Immature natural killer cell (primary cell): ENCODE measurements around the gene KRT81. TPM values are rescaled to one million over a fixed set of nuclear protein-coding genes. Genes with fewer than 3 reads are reported as not detected.
A peak's percentile ranks its signal among the peaks of the same experiment; 100 is the strongest.
"Not testable (repeated sequence)": the region's sequence is repeated elsewhere in the genome, so short reads cannot be mapped to it uniquely, and the experiment has no call there.

Experiments used
- DNase-seq, 3 donors: peaks; one replicate each; pipeline ENCODE4 v3.0.0; 2022; ENCODE audit warnings: mixed read lengths in 1 of 3
- H3K27ac Mint-ChIP-seq, 6 donors: one replicate each; pipeline ENCODE4 v1.8.0; 2020; ENCODE audit warnings: mixed read lengths in 6 of 6, mild to moderate bottlenecking in 5 of 6, inconsistent platforms in 4 of 6, moderate library complexity in 3 of 6
- H3K27me3 Mint-ChIP-seq, 3 donors: one replicate each; pipeline ENCODE4 v1.8.0; 2020 to 2021; ENCODE audit warnings: low read depth in 3 of 3, mild to moderate bottlenecking in 3 of 3, mixed read lengths in 3 of 3, moderate library complexity in 3 of 3, inconsistent platforms in 1 of 3
- H3K36me3 Mint-ChIP-seq, 3 donors: one replicate each; pipeline ENCODE4 v1.8.0; 2020; ENCODE audit warnings: mixed read lengths in 3 of 3, inconsistent platforms in 2 of 3, mild to moderate bottlenecking in 2 of 3
- H3K4me1 Mint-ChIP-seq, 2 donors: one replicate each; pipeline ENCODE4 v1.8.0; 2020; ENCODE audit warnings: inconsistent platforms in 2 of 2, mild to moderate bottlenecking in 2 of 2, mixed read lengths in 2 of 2, moderate library complexity in 1 of 2
- H3K4me3 Mint-ChIP-seq, 5 donors: one replicate each; pipeline ENCODE4 v1.8.0; 2020; ENCODE audit warnings: mild to moderate bottlenecking in 5 of 5, mixed read lengths in 5 of 5, inconsistent platforms in 3 of 5, moderate library complexity in 3 of 5
- H3K9me3 Mint-ChIP-seq, 6 donors: one replicate each; pipeline ENCODE4 v1.8.0; 2020; ENCODE audit warnings: mild to moderate bottlenecking in 6 of 6, mixed read lengths in 6 of 6, inconsistent platforms in 4 of 6, moderate library complexity in 3 of 6
- polyA plus RNA-seq, 3 donors: library from polyadenylated mRNA; unstranded; fragments of 300-500 nt; fragmentation: Illumina TruSeq; gene quantifications; one replicate each; pipeline ENCODE4 v1.2.3, GENCODE V29; 2021

The KRT81 gene
- polyA plus RNA-seq, 3 donors from 2014 or later: 2.2 to 3.7 (median 3.6) TPM

DNA sequence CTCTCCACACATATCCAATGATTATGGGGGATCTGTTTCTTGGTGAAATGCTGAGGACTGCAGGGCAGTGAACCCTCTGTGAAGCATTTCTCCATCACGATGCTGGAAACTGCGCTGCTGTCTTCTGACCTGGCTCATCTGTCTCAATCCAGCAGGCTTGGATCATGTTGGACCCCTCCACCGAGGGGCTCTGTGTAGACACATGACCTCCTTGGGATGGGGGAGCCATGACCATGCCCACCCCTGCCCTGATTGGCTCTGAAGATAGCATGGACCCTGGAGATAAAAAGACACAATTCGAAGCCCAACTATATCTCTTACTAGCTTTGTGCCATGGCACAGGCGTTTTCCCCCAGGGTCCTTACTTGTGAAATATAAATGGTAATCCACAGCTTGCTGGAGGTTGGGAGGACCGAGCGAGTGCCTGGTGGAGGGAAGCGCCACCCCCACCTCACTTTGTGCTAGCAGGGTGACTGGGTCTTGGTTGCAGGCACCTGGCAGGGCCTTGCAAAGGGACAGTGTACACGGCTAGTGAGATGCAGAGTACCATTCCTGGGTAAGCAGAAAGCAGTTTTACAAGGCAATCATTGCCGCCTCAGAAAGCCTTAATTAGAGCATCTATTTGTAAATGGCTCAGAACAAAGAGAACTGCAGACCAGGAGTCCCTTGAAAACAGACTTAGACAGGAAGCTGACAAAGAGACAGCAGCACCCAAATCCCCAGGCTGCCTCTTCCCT lies 32.2 kb upstream of the KRT81 start:
- H3K36me3 Mint-ChIP-seq: no peaks in the 10 kb centered on the region
- no peak overlapping the region for H3K4me3 Mint-ChIP-seq
- no peak for DNase-seq
- H3K27me3 Mint-ChIP-seq: peaks cover 7 to 18% (median 8%) of the 10 kb centered on the region in 3 donors
- no peaks in the 10 kb centered on the region for H3K9me3 Mint-ChIP-seq
- no peak overlapping the region for H3K27ac Mint-ChIP-seq
- peaks cover 5 to 7% of the 10 kb centered on the region in 2 donors for H3K4me1 Mint-ChIP-seq

DNA sequence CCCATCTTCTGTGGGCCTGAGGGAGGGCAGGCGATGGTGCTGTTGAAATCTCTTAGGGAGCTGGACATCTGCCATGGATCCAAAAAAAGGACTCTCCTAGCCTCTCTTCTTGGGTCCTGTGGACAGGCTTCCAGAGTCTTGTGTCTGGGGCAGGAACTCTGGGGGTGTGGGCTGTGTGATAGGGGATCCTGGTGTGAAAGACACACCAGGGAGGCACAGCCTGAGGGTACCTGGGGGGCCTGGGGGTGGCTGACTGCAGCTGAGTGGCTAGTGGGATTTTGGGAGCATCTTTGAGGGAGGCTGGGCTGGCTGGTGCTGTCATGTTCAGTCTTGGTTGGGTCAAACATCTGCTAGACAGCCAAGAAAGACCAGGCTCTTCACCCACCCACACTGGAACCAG lies 31.7 kb upstream of the KRT81 start:
- H3K9me3 Mint-ChIP-seq: no peaks in the 10 kb centered on the region
- H3K36me3 Mint-ChIP-seq: no peaks in the 10 kb centered on the region
- no peak for DNase-seq
- no peak overlapping the region for H3K4me3 Mint-ChIP-seq
- H3K27ac Mint-ChIP-seq: no peak overlapping the region
- H3K4me1 Mint-ChIP-seq: peaks cover 5 to 7% of the 10 kb centered on the region in 2 donors
- H3K27me3 Mint-ChIP-seq: peaks cover 7 to 18% (median 8%) of the 10 kb centered on the region in 3 donors

DNA sequence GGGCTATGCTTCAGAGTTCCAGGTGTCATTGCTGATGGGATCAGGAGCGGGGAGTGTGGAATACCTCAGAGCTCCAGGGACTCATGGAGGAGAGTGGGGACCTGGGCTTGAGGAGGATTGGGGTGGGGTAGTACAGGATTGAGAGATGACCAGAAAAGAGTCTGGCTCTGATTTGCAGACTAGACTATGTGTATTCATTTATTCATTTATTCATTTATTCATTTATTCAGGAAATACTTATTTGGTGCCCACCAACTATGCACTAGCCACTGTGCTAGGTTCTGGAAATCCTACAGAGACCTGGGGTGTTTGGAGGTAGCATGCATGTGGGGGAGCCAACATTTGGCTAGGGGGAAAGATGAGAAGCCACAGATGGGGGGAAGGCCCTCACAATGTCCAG lies 30.7 kb upstream of the KRT81 start:
- H3K27me3 Mint-ChIP-seq: peaks cover 5 to 18% (median 8%) of the 10 kb centered on the region in 3 donors

GRCh38 chr12:52321418-52321817 lies 30.1 kb upstream of the KRT81 start:
- Mint-ChIP-seq H3K27ac (no peak overlapping the region), H3K27me3 (peaks cover 2 to 17% (median 8%) of the 10 kb centered on the region in 3 donors), H3K9me3 (no peaks in the 10 kb centered on the region), H3K4me3 (no peak overlapping the region), H3K4me1 (peaks cover 0 to 3% of the 10 kb centered on the region in 2 donors), H3K36me3 (no peaks in the 10 kb centered on the region)
- DNase-seq: no peak

More for the DNA sequence above, 30.7 kb upstream of the KRT81 start:
- DNase-seq: no peak
- Mint-ChIP-seq H3K4me3 (no peak overlapping the region), H3K27ac (no peak overlapping the region), H3K36me3 (no peaks in the 10 kb centered on the region), H3K9me3 (no peaks in the 10 kb centered on the region), H3K4me1 (peaks cover 0 to 3% of the 10 kb centered on the region in 2 donors)

GRCh38 chr12:52320784-52321400 lies 29.6 kb upstream of the KRT81 start, which contains the start of gene KRT83:
KRT83 (minus strand) TSS chr12:52321398; CDS start chr12:52321335, 63 bp downstream.
- H3K9me3 Mint-ChIP-seq: no peaks in the 10 kb centered on the region
- H3K27ac Mint-ChIP-seq: peak within 1 kb of the TSS in 1 of 6 donors; percentile 41
- peaks cover 0 to 3% of the 10 kb centered on the region in 2 donors for H3K4me1 Mint-ChIP-seq
- DNase-seq: no peak
- H3K36me3 Mint-ChIP-seq: no peaks in the 10 kb centered on the region
- no peak within 1 kb of the TSS for H3K4me3 Mint-ChIP-seq
- peaks cover 2 to 16% (median 8%) of the 10 kb centered on the region in 3 donors for H3K27me3 Mint-ChIP-seq

- Mint-ChIP-seq H3K4me1 (peaks cover 3 to 6% of the 10 kb centered on the region in 2 donors), H3K27ac (no peak overlapping the region), H3K27me3 (peaks cover 2 to 16% (median 6%) of the 10 kb centered on the region in 3 donors), H3K4me3 (peak overlapping the region in 1 of 5 donors; percentile 8), H3K36me3 (no peaks in the 10 kb centered on the region), H3K9me3 (no peaks in the 10 kb centered on the region)
- peak; percentile 25 to 31 (median 28) for DNase-seq
Observed at GRCh38 chr12:52319097-52319496, 27.8 kb upstream of the KRT81 start.

DNA sequence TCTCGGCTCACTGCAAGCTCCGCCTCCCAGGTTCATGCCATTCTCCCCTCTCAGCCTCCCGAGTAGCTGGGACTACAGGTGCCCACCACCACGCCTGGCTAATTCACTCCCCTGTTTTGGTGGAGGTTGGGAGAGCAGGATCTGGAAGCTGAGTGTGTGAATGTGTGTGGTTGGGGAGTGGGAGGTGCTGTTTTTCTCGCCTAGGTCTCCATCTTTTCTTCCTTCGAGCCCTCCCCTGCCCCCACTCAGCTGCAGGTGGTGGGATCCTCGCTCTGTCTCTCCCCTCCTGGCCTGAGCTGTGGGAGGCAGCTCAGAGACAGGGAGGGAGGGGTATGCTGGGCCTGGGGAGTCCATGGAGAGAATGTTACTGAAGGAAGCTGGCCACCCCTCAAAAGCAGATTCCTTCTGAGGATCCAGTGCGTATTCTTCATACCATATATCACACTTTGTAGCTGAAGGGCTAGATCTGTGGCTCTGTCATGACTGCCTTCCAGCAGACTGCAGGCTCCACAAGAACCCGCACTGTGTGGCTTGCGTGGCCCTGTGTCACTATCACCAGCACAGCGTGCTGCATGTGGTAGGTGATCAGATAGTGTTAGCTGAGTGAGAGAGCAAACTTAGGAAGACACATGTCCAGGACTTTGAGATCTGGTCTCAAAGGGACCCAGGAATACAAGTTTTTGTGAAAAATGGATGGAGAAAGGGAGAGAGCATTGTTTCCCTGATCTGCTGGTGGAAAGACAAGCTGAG lies 27.1 kb upstream of the KRT81 start:
- no peak for DNase-seq
- Mint-ChIP-seq H3K4me1 (peaks cover 3 to 6% of the 10 kb centered on the region in 2 donors), H3K9me3 (no peaks in the 10 kb centered on the region), H3K4me3 (no peak overlapping the region), H3K27me3 (peaks cover 2 to 15% (median 6%) of the 10 kb centered on the region in 3 donors), H3K36me3 (no peaks in the 10 kb centered on the region), H3K27ac (no peak overlapping the region)

GRCh38 chr12:52317468-52318052 lies 26.2 kb upstream of the KRT81 start:
- Mint-ChIP-seq H3K36me3 (no peaks in the 10 kb centered on the region), H3K4me3 (no peak overlapping the region), H3K27ac (no peak overlapping the region), H3K4me1 (peaks cover 3 to 6% of the 10 kb centered on the region in 2 donors), H3K9me3 (no peaks in the 10 kb centered on the region), H3K27me3 (peaks cover 4 to 11% (median 6%) of the 10 kb centered on the region in 3 donors)
- no peak for DNase-seq

GRCh38 chr12:52316701-52317100 lies 25.4 kb upstream of the KRT81 start:
- no peak overlapping the region for H3K4me3 Mint-ChIP-seq
- H3K36me3 Mint-ChIP-seq: no peaks in the 10 kb centered on the region
- H3K27me3 Mint-ChIP-seq: peaks cover 4 to 11% (median 5%) of the 10 kb centered on the region in 3 donors
- no peak for DNase-seq
- H3K4me1 Mint-ChIP-seq: peaks cover 3 to 6% of the 10 kb centered on the region in 2 donors
- H3K9me3 Mint-ChIP-seq: no peaks in the 10 kb centered on the region
- H3K27ac Mint-ChIP-seq: no peak overlapping the region

DNA sequence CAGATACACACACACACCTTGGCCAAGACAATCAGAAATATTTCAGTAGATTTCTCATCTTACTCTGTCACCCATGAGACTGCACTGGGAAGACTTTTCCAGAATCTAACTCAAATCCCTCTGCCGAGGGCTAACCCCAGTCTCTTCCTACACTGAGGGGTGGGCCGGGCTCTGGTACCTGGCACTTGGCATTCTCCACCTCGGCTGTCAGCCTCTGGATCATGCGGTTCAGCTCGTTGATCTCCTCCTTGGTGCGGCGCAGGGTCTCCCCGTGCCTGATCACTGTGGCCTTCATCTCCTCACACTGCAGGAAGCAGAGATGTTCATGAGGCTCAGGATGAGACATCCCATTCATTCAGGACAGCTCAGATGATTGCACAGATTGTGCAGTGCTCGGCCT lies 25.0 kb upstream of the KRT81 start:
- Mint-ChIP-seq H3K27me3 (peaks cover 4 to 13% (median 5%) of the 10 kb centered on the region in 3 donors), H3K36me3 (no peaks in the 10 kb centered on the region), H3K4me3 (no peak overlapping the region), H3K4me1 (peaks cover 3 to 6% of the 10 kb centered on the region in 2 donors), H3K9me3 (no peaks in the 10 kb centered on the region), H3K27ac (peak overlapping the region in 1 of 6 donors; percentile 20)
- DNase-seq: no peak

DNA sequence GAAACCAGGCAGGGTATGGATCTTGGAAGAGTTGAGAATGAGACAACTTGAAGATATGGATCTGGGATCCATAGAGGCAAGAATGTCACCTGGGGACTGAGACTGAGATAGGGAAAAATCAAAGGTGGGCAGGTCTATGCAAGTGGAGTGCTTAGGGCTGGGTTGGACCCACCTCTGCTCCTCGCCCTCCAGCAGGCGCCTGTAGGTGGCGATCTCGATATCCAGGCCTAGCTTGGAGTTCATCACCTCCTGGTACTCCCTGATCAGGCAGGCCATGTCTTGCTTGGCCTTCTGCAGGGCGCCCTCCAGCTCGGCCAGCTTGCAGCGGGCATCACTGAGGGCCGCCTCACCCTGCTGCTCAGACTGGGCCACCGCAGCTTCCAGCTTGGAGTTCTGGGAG lies 24.4 kb upstream of the KRT81 start:
- H3K27ac Mint-ChIP-seq: peak overlapping the region in 1 of 6 donors; percentile 26
- peaks cover 4 to 16% (median 5%) of the 10 kb centered on the region in 3 donors for H3K27me3 Mint-ChIP-seq
- not testable (repeated sequence) for H3K4me1 Mint-ChIP-seq, DNase-seq, H3K9me3 Mint-ChIP-seq, H3K36me3 Mint-ChIP-seq, H3K4me3 Mint-ChIP-seq

DNA sequence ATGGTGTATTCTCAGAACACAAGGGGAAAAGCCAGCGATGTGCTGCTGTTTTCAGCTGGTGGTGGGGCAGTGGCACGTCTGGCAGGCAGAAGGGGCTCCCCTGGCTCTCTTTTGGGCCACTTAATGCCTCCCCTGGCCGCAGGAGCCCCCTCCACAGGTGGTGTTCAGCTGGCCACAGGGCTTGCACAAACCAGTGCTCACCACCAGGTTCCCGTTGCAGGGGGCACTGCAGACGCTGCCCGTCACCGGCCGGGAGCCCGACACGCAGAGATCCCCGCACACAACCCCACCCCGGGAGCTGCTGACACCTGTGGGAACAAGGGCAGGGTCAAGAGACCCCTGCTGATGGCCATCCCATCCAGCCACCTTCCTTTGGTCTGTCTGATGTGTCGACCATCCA lies 23.2 kb upstream of the KRT81 start:
- Mint-ChIP-seq H3K9me3 (no peaks in the 10 kb centered on the region), H3K4me1 (peaks cover 3 to 6% of the 10 kb centered on the region in 2 donors), H3K27me3 (peaks cover 5 to 11% (median 6%) of the 10 kb centered on the region in 3 donors), H3K4me3 (no peak overlapping the region), H3K27ac (no peak overlapping the region), H3K36me3 (no peaks in the 10 kb centered on the region)
- DNase-seq: no peak

GRCh38 chr12:52313926-52314325 lies 22.6 kb upstream of the KRT81 start:
- H3K9me3 Mint-ChIP-seq: no peaks in the 10 kb centered on the region
- H3K27me3 Mint-ChIP-seq: peaks cover 2 to 11% (median 6%) of the 10 kb centered on the region in 3 donors
- H3K27ac Mint-ChIP-seq: peak overlapping the region in 1 of 6 donors; percentile 80
- peaks cover 6 to 11% of the 10 kb centered on the region in 2 donors for H3K4me1 Mint-ChIP-seq
- DNase-seq: no peak
- no peaks in the 10 kb centered on the region for H3K36me3 Mint-ChIP-seq
- no peak overlapping the region for H3K4me3 Mint-ChIP-seq
